GM23338 (cell line): ENCODE measurements around the gene HTT-AS. TPM values are rescaled to one million over a fixed set of nuclear protein-coding genes. Genes with fewer than 3 reads are reported as not detected.

Experiments used
- ATAC-seq: fragments of 200-7000 bp; cut with Tn5 transposase; 3 replicates; pipeline ENCODE4 v1.9.1; 2020
- DNase-seq: peaks from one replicate; pipeline ENCODE4 v3.0.0-alpha.2; 2015; ENCODE audit warnings: low spot score
- H2AFZ ChIP-seq: fragments of 200-600 bp; sonication (generic); 2 replicates; pipeline ENCODE4 v1.8.0; 2016; ENCODE audit warnings: antibody characterized with exemption, mild to moderate bottlenecking, moderate library complexity
- H3F3A ChIP-seq: fragments of 200-600 bp; sonication (generic); replicated peaks from 2 replicates; pipeline ENCODE4 v1.8.0; 2017; ENCODE audit warnings: antibody characterized with exemption, mixed run types, low read depth
- H3K27ac ChIP-seq: fragments of 200-600 bp; sonication (generic); 2 replicates; pipeline ENCODE4 v1.6.1; 2016; ENCODE audit warnings: low read depth
- H3K27me3 ChIP-seq: fragments of 200-600 bp; sonication (generic); 2 replicates; pipeline ENCODE4 v1.8.0; 2016; ENCODE audit warnings: mild to moderate bottlenecking, mixed run types, moderate library complexity; ENCODE audit not compliant: insufficient read depth
- H3K36me3 ChIP-seq: fragments of 200-600 bp; sonication (generic); 2 replicates; pipeline ENCODE4 v1.8.0; 2016; ENCODE audit warnings: mild to moderate bottlenecking; ENCODE audit not compliant: insufficient read depth
- H3K4me1 ChIP-seq: fragments of 200-600 bp; sonication (generic); 2 replicates; pipeline ENCODE4 v1.8.0; 2016; ENCODE audit warnings: mild to moderate bottlenecking, moderate library complexity; ENCODE audit not compliant: insufficient read depth
- H3K4me2 ChIP-seq: fragments of 200-600 bp; sonication (generic); 2 replicates; pipeline ENCODE4 v1.7.1; 2017; ENCODE audit warnings: mixed run types
- H3K4me3 ChIP-seq: fragments of 200-600 bp; sonication (generic); 2 replicates; pipeline ENCODE4 v1.6.1; 2016; ENCODE audit warnings: mixed run types
- H3K79me2 ChIP-seq: fragments of 200-600 bp; sonication (generic); replicated peaks from 2 replicates; pipeline ENCODE4 v1.8.0; 2017; ENCODE audit warnings: mild to moderate bottlenecking; ENCODE audit not compliant: insufficient read depth
- H3K9me2 ChIP-seq: fragments of 200-600 bp; sonication (generic); 2 replicates; pipeline ENCODE4 v1.8.0; 2017; ENCODE audit not compliant: insufficient read depth
- H4K20me1 ChIP-seq: fragments of 200-600 bp; sonication (generic); replicated peaks from 2 replicates; pipeline ENCODE4 v1.8.0; 2017; ENCODE audit warnings: mild to moderate bottlenecking; ENCODE audit not compliant: insufficient read depth
- H3K27ac Mint-ChIP-seq: 2 replicates; pipeline ENCODE4 v1.8.0; 2020; ENCODE audit warnings: inconsistent platforms, mild to moderate bottlenecking, moderate library complexity, mixed read lengths
- H3K27me3 Mint-ChIP-seq: 3 replicates; pipeline ENCODE4 v1.8.0; 2022; ENCODE audit warnings: low read depth, mild to moderate bottlenecking, moderate library complexity, mixed read lengths, inconsistent platforms; ENCODE audit not compliant: insufficient read depth, poor library complexity
- H3K36me3 Mint-ChIP-seq: 3 replicates; pipeline ENCODE4 v1.8.0; 2021; ENCODE audit warnings: low read depth, mild to moderate bottlenecking, inconsistent platforms, moderate library complexity, mixed read lengths
- H3K4me1 Mint-ChIP-seq: 3 replicates; pipeline ENCODE4 v1.8.0; 2020; ENCODE audit warnings: mild to moderate bottlenecking, inconsistent platforms, mixed read lengths
- H3K4me3 Mint-ChIP-seq: 3 replicates; pipeline ENCODE4 v1.8.0; 2021; ENCODE audit warnings: moderate library complexity, mild to moderate bottlenecking, inconsistent platforms, mixed read lengths
- H3K9me3 Mint-ChIP-seq: 3 replicates; pipeline ENCODE4 v1.8.0; 2020; ENCODE audit warnings: moderate library complexity, mild to moderate bottlenecking, inconsistent platforms, mixed read lengths
- EZH2phosphoT487 ChIP-seq: fragments of 200-600 bp; sonication (generic); IDR thresholded peaks from one replicate; pipeline ENCODE4 v1.8.1; 2018; ENCODE audit warnings: antibody characterized with exemption; ENCODE audit not compliant: unreplicated experiment
- JUNB ChIP-seq: IDR thresholded peaks from one replicate; pipeline ENCODE4 v1.6.1; 2016; ENCODE audit warnings: antibody characterized with exemption; ENCODE audit not compliant: unreplicated experiment
- NANOG ChIP-seq: IDR thresholded peaks from 2 replicates; pipeline ENCODE4 v1.6.1; 2016; ENCODE audit warnings: antibody characterized with exemption, borderline replicate concordance
- POLR2AphosphoS5 ChIP-seq: IDR thresholded peaks from 2 replicates; pipeline ENCODE4 v1.6.1; 2016; ENCODE audit warnings: antibody characterized with exemption, low read depth
- STAT1 ChIP-seq: IDR thresholded peaks from one replicate; pipeline ENCODE4 v1.6.1; 2016; ENCODE audit warnings: antibody characterized with exemption; ENCODE audit not compliant: unreplicated experiment
- ZNF114 ChIP-seq: fragments of 250-450 bp; sonication (Bioruptor Pico); IDR thresholded peaks from 2 replicates; pipeline ENCODE4 v1.5.0; 2020; ENCODE audit warnings: mild to moderate bottlenecking, moderate library complexity
- ZNF331 ChIP-seq: fragments of 250-450 bp; sonication (Bioruptor Pico); IDR thresholded peaks from 2 replicates; pipeline ENCODE4 v1.5.0; 2020; ENCODE audit warnings: low read depth, mild to moderate bottlenecking, moderate library complexity
- polyA plus RNA-seq: library from polyadenylated mRNA; unstranded; fragments of >200 nt; fragmentation: Nextera tagmentation; extraction: Ambion mirVana; gene quantifications from 2 replicates; pipeline ENCODE4 v1.2.1, GENCODE V29; 2016
- total RNA-seq: library from RNA; depleted of rRNA; stranded (reverse); fragments of >200 nt; shearing (Covaris generic); gene quantifications from 2 replicates; pipeline ENCODE4 v1.2.3, GENCODE V29; 2014
- TF ChIP-seq, protein P1 (sequence below): IDR thresholded peaks from one replicate; pipeline ENCODE4 v1.6.1; 2018; ENCODE audit warnings: antibody characterized with exemption; ENCODE audit not compliant: unreplicated experiment
- TF ChIP-seq, protein P2 (sequence below): fragments of 250-450 bp; sonication (Bioruptor Pico); IDR thresholded peaks from 2 replicates; pipeline ENCODE4 v1.5.0; 2020; ENCODE audit warnings: mild to moderate bottlenecking, moderate library complexity
- TF ChIP-seq, protein P3 (sequence below): IDR thresholded peaks from 2 replicates; pipeline ENCODE4 v1.6.1; 2016; ENCODE audit warnings: antibody characterized with exemption

Gene HTT-AS
- total and polyA plus RNA-seq, 2 experiments from 2014 or later, result not detected

DNA sequence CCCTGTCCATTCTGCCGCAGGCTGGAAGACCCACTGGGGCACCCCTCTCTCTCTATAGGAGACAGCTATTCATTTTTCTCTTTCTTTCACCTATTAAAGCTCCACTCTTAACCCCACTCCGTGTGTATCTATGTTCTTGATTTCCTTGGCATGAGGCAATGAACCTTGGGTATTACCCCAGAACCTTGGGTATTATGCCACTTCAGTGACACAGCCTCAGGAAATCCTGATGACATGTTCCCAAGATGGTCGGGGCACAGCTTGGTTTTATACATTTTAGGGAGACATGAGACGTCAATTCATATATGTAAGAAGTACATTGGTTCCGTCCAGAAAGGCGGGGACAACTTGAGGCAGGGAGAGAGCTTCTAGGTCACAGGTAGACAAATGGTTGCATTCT is 13.4 kb downstream of the HTT-AS start:
- Histone ChIP-seq H4K20me1 (no peaks in the 10 kb centered on the region), H3K79me2 (no peaks in the 10 kb centered on the region), H3K36me3 (no peaks in the 10 kb centered on the region; the same call in 1 of the 2 replicates), H3K9me2 (peaks cover 5% of the 10 kb centered on the region; the same call in 1 of the 2 replicates), H2AFZ (no peak overlapping the region), H3K4me3 (no peak overlapping the region), H3F3A (no peaks in the 10 kb centered on the region), H3K4me2 (no peak overlapping the region), H3K27ac (no peak overlapping the region), H3K27me3 (no peaks in the 10 kb centered on the region), H3K4me1 (no peaks in the 10 kb centered on the region)
- DNase-seq, result no peak
- H3K9me3 Mint-ChIP-seq, result peaks cover 23% of the 10 kb centered on the region
- H3K27me3 Mint-ChIP-seq, result peaks cover 19% of the 10 kb centered on the region
- no peak overlapping the region for H3K27ac Mint-ChIP-seq
- TF ChIP-seq, protein P1, sequence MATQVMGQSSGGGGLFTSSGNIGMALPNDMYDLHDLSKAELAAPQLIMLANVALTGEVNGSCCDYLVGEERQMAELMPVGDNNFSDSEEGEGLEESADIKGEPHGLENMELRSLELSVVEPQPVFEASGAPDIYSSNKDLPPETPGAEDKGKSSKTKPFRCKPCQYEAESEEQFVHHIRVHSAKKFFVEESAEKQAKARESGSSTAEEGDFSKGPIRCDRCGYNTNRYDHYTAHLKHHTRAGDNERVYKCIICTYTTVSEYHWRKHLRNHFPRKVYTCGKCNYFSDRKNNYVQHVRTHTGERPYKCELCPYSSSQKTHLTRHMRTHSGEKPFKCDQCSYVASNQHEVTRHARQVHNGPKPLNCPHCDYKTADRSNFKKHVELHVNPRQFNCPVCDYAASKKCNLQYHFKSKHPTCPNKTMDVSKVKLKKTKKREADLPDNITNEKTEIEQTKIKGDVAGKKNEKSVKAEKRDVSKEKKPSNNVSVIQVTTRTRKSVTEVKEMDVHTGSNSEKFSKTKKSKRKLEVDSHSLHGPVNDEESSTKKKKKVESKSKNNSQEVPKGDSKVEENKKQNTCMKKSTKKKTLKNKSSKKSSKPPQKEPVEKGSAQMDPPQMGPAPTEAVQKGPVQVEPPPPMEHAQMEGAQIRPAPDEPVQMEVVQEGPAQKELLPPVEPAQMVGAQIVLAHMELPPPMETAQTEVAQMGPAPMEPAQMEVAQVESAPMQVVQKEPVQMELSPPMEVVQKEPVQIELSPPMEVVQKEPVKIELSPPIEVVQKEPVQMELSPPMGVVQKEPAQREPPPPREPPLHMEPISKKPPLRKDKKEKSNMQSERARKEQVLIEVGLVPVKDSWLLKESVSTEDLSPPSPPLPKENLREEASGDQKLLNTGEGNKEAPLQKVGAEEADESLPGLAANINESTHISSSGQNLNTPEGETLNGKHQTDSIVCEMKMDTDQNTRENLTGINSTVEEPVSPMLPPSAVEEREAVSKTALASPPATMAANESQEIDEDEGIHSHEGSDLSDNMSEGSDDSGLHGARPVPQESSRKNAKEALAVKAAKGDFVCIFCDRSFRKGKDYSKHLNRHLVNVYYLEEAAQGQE, result no peak
- no peak for TF ChIP-seq EZH2phosphoT487
- ATAC-seq, result no peak
- H3K36me3 Mint-ChIP-seq, result peaks cover 5% of the 10 kb centered on the region; the same call in 2 of the 3 replicates
- H3K4me1 Mint-ChIP-seq, result 0 out of 3 replicates have a peak, but pooled peaks cover 4% of the 10 kb centered on the region
- no peak overlapping the region for H3K4me3 Mint-ChIP-seq

DNA sequence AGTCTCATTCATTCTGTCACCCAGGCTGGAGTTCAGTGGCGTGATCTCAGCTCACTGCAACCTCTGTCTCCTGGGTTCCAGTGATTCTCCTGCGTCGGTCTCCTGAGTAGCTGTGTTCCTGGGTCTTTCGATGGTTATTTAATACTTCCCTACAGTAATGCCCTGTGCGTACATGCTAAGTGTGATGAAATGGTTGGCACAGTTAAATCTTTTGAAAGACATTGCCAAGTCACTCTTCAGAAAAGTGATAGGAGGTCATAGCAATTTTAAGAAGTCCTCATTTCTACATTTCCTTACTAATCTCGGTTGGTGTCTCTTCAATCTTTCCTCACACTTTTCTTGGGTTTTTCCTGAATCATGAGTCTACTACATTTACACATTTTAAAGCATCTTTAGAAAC is 14.4 kb downstream of the HTT-AS start:
- Mint-ChIP-seq H3K27me3 (peaks cover 19% of the 10 kb centered on the region), H3K4me3 (no peak overlapping the region), H3K9me3 (peaks cover 33% of the 10 kb centered on the region), H3K36me3 (peaks cover 11% of the 10 kb centered on the region; the same call in 2 of the 3 replicates), H3K27ac (no peak overlapping the region), H3K4me1 (0 out of 3 replicates have a peak, but pooled peaks cover 4% of the 10 kb centered on the region)
- Histone ChIP-seq H3F3A (no peaks in the 10 kb centered on the region), H3K4me3 (no peak overlapping the region), H3K4me2 (no peak overlapping the region), H3K27ac (no peak overlapping the region), H2AFZ (no peak overlapping the region), H3K9me2 (peaks cover 5% of the 10 kb centered on the region; the same call in 1 of the 2 replicates), H3K4me1 (no peaks in the 10 kb centered on the region), H3K36me3 (peaks cover 5% of the 10 kb centered on the region), H4K20me1 (no peaks in the 10 kb centered on the region), H3K79me2 (no peaks in the 10 kb centered on the region), H3K27me3 (no peaks in the 10 kb centered on the region)
- DNase-seq (no peak), ATAC-seq (no peak)
- TF ChIP-seq POLR2AphosphoS5 (no peak), STAT1 (no peak), NANOG (no peak), ZNF331 (no peak), JUNB (no peak), ZNF114 (CRISPR knock-in tag) (no peak), EZH2phosphoT487 (no peak)
- TF ChIP-seq, protein P2, sequence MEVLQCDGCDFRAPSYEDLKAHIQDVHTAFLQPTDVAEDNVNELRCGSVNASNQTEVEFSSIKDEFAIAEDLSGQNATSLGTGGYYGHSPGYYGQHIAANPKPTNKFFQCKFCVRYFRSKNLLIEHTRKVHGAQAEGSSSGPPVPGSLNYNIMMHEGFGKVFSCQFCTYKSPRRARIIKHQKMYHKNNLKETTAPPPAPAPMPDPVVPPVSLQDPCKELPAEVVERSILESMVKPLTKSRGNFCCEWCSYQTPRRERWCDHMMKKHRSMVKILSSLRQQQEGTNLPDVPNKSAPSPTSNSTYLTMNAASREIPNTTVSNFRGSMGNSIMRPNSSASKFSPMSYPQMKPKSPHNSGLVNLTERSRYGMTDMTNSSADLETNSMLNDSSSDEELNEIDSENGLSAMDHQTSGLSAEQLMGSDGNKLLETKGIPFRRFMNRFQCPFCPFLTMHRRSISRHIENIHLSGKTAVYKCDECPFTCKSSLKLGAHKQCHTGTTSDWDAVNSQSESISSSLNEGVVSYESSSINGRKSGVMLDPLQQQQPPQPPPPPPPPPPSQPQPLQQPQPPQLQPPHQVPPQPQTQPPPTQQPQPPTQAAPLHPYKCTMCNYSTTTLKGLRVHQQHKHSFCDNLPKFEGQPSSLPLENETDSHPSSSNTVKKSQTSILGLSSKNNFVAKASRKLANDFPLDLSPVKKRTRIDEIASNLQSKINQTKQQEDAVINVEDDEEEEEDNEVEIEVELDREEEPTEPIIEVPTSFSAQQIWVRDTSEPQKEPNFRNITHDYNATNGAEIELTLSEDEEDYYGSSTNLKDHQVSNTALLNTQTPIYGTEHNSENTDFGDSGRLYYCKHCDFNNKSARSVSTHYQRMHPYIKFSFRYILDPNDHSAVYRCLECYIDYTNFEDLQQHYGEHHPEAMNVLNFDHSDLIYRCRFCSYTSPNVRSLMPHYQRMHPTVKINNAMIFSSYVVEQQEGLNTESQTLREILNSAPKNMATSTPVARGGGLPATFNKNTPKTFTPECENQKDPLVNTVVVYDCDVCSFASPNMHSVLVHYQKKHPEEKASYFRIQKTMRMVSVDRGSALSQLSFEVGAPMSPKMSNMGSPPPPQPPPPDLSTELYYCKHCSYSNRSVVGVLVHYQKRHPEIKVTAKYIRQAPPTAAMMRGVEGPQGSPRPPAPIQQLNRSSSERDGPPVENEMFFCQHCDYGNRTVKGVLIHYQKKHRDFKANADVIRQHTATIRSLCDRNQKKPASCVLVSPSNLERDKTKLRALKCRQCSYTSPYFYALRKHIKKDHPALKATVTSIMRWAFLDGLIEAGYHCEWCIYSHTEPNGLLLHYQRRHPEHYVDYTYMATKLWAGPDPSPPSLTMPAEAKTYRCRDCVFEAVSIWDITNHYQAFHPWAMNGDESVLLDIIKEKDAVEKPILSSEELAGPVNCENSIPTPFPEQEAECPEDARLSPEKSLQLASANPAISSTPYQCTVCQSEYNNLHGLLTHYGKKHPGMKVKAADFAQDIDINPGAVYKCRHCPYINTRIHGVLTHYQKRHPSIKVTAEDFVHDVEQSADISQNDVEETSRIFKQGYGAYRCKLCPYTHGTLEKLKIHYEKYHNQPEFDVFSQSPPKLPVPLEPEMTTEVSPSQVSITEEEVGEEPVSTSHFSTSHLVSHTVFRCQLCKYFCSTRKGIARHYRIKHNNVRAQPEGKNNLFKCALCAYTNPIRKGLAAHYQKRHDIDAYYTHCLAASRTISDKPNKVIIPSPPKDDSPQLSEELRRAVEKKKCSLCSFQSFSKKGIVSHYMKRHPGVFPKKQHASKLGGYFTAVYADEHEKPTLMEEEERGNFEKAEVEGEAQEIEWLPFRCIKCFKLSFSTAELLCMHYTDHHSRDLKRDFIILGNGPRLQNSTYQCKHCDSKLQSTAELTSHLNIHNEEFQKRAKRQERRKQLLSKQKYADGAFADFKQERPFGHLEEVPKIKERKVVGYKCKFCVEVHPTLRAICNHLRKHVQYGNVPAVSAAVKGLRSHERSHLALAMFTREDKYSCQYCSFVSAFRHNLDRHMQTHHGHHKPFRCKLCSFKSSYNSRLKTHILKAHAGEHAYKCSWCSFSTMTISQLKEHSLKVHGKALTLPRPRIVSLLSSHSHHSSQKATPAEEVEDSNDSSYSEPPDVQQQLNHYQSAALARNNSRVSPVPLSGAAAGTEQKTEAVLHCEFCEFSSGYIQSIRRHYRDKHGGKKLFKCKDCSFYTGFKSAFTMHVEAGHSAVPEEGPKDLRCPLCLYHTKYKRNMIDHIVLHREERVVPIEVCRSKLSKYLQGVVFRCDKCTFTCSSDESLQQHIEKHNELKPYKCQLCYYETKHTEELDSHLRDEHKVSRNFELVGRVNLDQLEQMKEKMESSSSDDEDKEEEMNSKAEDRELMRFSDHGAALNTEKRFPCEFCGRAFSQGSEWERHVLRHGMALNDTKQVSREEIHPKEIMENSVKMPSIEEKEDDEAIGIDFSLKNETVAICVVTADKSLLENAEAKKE (CRISPR knock-in tag), result no peak
- TF ChIP-seq, protein P3, sequence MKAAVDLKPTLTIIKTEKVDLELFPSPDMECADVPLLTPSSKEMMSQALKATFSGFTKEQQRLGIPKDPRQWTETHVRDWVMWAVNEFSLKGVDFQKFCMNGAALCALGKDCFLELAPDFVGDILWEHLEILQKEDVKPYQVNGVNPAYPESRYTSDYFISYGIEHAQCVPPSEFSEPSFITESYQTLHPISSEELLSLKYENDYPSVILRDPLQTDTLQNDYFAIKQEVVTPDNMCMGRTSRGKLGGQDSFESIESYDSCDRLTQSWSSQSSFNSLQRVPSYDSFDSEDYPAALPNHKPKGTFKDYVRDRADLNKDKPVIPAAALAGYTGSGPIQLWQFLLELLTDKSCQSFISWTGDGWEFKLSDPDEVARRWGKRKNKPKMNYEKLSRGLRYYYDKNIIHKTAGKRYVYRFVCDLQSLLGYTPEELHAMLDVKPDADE, result no peak
